HG03103 (cell line): ENCODE data around the gene NRP1.
A peak's percentile ranks its signal among the peaks of the same experiment; 100 is the strongest.

Source experiments
- ATAC-seq: cut with Tn5 transposase; IDR thresholded peaks from one replicate; pipeline ENCODE4 v1.9.1; 2021; ENCODE audit warnings: low read depth; ENCODE audit not compliant: unreplicated experiment

Gene NRP1

DNA sequence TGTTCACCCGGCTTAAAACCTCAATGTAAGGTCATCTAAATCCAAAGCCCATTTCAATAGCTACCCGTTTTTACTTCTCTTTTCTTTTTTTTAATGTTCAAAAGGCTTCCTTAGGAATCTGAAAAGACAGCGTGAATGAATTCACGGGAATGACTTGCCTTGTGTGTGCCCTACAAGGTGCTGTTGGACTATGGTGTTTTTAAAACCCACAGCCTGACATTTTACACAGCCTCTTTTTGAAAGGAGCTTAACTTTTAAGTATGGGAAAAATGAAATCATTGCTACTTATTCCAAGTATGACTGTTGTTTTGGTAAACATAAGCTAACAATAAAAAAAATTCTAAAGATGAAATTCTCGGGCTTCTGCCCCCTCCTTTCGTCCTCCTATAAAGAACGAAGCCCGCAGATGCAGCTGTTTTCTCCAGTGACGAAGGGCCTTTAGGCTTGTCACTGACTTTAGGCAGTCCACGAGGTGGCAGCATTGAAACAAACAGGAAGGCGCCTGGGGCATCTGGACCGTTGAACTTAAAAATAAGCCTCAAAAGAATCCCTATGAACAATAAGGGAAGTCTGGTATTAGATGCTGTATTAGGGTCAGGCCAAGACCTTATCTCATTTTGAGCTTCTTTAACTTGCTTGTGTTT lies 141.3 kb downstream of the NRP1 start:
- peak; percentile 77 for ATAC-seq

DNA sequence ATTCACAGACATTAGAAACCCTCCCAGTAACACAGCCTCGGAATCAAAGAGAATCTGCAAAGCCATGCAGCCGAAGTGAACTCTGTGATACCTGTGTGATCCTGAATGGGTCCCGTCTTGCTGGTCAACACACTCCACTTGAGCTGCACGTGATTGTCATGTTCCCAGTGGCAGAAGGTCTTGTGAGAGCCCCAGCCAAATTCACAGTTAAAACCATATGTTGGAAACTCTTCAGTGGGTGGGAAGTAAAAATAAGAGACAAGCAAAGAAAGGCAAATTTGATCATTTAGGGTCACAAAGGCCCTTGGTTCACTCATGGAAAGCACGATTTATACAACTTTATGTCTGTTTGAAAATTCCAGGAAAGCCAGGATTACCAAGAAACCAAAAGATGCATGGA lies 142.3 kb downstream of the NRP1 start:
- no peak for ATAC-seq

DNA sequence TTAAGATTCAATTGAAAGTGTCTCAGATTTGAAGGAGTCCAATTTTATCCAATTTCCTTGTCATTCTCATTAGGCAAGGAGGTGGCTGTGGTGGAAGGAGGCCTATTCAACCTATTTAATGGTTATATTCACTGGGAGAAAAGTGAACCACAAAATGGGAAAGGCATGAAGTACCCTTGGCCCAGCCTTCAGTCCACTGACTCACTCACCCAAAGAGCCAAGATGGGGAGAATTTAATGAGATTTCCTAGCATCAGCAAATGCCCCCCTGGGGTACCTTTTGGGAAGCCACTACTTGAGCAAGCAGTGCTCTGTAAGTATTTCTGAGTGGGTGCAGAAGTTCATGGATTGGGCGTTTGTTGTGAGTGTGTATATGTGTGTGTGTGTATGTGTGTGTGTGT lies 144.1 kb downstream of the NRP1 start:
- ATAC-seq, result no peak

GRCh38 chr10:33189808-33190207 lies 144.7 kb downstream of the NRP1 start:
- no peak for ATAC-seq

- no peak for ATAC-seq
These were observed 145.1 kb downstream of the NRP1 start for GRCh38 chr10:33189363-33189762.

DNA sequence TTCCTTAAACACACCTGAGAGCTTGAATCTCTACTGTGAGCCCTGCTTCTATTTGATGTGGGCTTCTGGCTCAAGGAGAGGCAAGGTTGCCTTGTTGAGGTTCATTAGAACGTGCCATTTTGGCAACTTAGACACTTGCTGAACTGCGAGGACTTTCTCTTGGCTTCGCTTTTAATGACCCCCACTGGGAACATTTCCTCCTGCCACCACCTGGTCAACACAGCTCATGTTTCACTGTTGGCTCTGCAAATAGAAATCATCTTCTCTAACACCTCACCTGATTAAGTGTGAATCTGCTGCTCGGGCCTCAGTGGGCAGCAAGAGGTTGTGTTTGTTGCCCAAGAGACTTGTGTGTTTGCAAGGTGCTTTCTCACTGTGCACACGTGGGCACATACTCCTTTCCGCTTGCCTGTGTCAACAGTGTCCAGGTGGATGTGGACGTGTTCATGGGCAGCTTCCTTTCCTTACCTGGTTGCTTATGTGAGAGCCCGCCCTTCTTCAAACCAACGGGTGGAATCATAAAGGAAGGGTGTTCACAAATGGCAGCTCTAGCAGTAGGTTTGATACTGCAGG lies 147.0 kb downstream of the NRP1 start:
- no peak for ATAC-seq

GRCh38 chr10:33186150-33186549 lies 148.3 kb downstream of the NRP1 start:
- no peak for ATAC-seq

GRCh38 chr10:33183655-33184054 lies 150.8 kb downstream of the NRP1 start:
- ATAC-seq, result no peak

DNA sequence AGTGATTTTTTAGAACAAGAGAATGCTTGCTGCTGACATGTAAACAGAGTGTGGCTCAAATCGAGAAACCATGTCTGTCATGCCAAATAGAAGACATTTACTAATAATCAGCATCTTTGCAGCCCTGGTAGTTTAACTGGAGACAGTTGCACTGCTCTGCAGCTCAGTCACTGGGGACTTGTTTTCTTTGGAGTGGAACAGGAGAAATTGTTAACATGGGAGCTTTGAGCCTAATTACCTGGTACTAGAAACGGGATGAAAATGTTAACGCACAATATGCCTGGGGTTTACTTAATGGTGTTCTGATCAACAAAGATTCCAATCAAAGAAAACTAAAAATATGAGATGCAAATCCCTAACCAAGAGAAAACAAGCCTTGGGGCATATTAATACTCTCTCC lies 153.5 kb downstream of the NRP1 start:
- ATAC-seq, result no peak

GRCh38 chr10:33180390-33180789 lies 154.1 kb downstream of the NRP1 start:
- no peak for ATAC-seq

- ATAC-seq, result no peak
These were observed 155.4 kb downstream of the NRP1 start for GRCh38 chr10:33179067-33179466.

DNA sequence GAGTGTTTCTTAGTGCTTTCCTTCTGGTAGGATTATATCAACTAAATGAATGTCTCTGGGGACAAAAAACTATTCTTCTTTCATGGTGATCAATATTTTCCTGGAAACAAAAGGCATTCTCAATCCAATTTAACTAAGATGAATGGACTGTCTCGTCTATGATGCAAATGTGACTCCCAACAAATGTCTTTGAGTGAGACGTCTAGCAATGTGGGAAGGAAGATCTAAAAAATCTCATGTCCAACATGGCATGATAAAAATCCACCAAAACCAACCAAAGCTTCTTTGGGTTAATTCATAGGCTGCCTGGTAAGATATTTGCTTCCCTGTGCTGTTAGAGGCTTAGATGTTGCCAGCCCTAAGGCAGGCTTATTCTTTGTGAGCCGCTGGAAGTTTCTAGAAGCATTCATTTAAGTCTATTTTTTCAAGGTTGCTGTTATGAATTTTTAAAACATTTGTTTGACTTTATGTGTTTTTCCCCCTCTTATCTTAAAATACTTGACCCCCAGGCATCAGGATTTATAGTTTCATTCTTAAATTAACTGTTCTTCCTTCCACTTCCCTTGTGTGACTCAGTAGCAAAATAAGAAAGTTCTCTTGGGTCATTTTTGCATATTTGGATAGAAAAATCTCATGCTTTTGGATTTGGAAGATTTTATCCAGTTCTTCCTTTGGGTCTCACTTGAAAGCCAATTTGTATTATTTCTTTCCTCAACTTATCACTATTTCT lies 156.3 kb downstream of the NRP1 start:
- ATAC-seq, result no peak

- no peak for ATAC-seq
These were observed 157.8 kb downstream of the NRP1 start for GRCh38 chr10:33176688-33177087.

DNA sequence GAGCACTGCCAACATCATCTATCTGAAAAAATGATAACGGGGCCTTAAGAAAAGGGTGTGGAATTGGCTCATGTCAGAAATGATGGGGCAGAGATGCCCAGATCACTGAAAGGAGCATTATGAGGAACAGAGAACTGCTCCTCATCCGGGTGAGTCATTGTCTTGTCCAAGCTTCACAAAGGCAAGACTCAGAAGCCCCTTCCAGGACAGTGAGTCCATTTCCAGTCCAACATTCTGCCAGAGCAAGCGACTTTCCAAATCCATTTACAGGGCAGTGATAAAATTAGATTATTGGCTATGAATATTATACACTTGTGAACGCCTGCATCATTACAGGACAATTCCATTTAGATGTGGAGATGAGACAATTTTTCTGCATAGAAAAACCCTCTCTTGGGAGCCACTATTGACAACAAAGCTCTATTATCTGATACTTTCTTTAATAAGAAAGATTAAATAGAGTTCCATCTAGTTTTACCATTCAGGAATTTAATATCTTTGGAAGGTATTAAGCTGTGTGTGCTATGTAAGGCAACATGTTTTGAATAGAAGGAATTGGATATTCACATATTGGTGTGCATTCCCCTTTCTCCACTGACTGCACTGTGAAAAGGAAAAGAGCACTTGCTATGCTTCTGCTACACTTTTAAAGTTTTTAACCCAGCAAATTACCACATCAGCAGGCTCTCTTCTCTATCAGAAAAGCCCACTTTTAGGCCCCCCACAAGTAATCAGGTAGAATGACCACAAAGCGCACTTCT lies 159.6 kb downstream of the NRP1 start:
- no peak for ATAC-seq

GRCh38 chr10:33165911-33166310 lies 168.6 kb downstream of the NRP1 start:
- no peak for ATAC-seq

DNA sequence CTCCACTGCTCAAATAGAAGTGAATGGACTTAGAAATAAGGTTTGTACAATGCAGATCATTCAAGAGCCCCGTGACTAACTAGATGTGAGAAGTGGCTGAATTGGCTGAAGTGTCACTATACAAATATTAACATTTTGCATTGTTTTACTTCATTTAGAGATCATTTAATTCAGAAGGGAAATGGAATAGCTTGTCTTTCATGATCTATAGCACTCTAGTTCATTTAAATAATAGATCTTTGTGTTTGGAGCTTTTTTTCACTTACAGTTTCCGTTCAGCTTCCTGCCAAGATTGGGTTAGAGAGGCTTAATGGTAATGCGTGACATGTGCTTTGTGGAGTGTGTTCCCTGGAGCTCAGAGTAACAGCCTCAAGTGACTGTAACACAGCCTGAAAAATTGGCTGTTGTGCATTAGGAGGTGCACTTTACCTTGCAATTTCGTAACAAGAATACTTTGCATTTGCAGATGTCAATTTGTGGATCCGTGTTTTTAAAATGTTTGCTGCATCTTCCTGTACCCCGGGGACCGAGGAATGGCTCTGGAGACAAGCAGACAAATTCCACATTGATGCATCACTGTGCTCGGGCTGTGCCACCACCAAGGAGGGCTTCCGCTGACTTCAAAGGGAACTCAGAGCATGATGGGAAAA lies 170.3 kb downstream of the NRP1 start:
- no peak for ATAC-seq

DNA sequence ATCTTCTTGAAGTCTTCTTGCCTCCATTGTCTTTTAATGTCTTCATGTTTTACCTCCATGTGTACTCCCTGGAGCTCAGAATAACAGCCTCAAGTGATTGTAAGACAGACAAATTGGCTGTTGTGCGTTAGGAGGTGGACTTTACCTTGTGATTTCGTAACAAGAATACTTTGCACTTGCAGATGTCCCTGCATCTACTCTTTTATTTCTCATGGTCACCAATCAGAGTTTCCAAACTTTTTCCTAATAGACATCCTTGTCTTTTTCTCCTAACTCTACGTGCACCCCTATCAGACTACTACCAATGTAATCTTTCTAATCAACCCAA lies 172.3 kb downstream of the NRP1 start:
- ATAC-seq, result no peak

DNA sequence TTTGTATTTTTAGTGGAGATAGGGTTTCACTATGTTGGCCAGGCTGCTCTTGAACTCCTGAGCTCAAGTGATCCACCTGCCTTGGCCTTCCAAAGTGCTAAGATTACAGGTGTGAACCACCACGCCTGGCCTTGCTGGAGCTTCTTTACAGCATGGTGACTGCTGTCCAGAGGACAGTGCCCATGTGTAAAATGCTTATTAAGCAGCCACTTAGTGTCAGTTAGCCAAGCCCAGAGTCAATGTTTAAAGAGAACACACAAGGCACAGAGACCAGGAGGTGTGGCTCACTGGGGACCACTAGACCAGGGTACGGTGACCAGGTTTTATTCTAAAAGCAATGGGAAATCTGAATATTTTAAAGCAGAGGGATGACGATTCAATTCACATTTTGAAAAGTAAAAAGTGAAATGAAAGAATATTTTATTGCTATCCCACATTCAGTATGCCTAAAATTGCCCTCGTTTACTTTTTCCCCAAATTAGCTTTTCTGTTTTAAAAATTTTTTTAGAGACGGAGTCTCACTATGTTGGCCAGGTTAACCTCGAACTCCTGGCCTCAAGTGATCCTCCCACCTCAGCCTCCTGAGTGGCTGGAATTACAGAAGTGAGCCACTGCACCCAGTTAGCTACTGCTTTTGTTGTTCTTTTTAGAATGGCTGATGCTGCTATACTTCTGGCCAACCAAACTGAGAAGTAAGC lies 172.8 kb downstream of the NRP1 start:
- ATAC-seq, result no peak

DNA sequence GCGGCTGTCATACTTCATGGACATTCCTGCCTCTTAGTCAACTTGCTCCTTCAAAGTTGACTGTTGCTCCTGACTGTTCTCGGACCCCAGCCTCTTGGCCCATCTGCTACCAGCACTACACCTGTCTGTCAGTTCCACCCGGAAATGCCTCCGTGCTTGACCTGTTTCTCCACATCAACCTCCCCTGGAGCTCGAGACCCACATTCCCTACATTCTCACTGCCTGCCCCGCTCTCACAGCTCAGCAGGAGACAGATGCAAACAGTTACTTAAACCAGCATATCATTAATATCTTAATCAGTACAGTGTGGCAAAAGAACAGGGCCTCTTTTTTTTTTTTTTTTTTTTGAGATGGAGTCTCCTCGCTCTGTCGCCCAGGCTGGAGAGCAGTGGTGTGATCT lies 174.3 kb downstream of the NRP1 start:
- ATAC-seq, result no peak

GRCh38 chr10:33157103-33157502 lies 177.4 kb downstream of the NRP1 start:
- no peak for ATAC-seq
